GM23248 (cell line): ENCODE data around the gene TMEM89. TPM values are rescaled to one million over a fixed set of nuclear protein-coding genes. Genes with fewer than 3 reads are reported as not detected.

ENCODE experiments used
- DNase-seq: peaks from one replicate; pipeline ENCODE4 v3.0.0-alpha.2; 2015
- H2AFZ ChIP-seq: fragments of 200-600 bp; sonication (generic); 2 replicates; pipeline ENCODE4 v1.6.1; 2016; ENCODE audit warnings: antibody characterized with exemption
- H3F3A ChIP-seq: fragments of 200-600 bp; sonication (generic); 2 replicates; pipeline ENCODE4 v1.6.1; 2016; ENCODE audit warnings: mild to moderate bottlenecking, antibody characterized with exemption, mixed run types; ENCODE audit not compliant: insufficient read depth
- H3K27ac ChIP-seq: fragments of 200-600 bp; sonication (generic); 2 replicates; pipeline ENCODE4 v1.5.1; 2016; ENCODE audit warnings: mild to moderate bottlenecking
- H3K27me3 ChIP-seq: fragments of 200-600 bp; sonication (generic); replicated peaks from 2 replicates; pipeline ENCODE4 v1.6.1; 2016; ENCODE audit warnings: mild to moderate bottlenecking; ENCODE audit not compliant: insufficient read depth
- H3K36me3 ChIP-seq: fragments of 200-600 bp; sonication (generic); 2 replicates; pipeline ENCODE4 v1.6.1; 2016; ENCODE audit warnings: low read depth, mild to moderate bottlenecking
- H3K4me1 ChIP-seq: fragments of 200-600 bp; sonication (generic); 2 replicates; pipeline ENCODE4 v1.6.1; 2016; ENCODE audit warnings: mild to moderate bottlenecking; ENCODE audit not compliant: insufficient read depth
- H3K4me2 ChIP-seq: fragments of 200-600 bp; sonication (generic); one replicate; pipeline ENCODE4 v1.6.1; 2016; ENCODE audit warnings: mild to moderate bottlenecking; ENCODE audit not compliant: unreplicated experiment
- H3K4me3 ChIP-seq: fragments of 200-600 bp; sonication (generic); 2 replicates; pipeline ENCODE4 v1.5.1; 2016; ENCODE audit warnings: mild to moderate bottlenecking
- H3K79me2 ChIP-seq: fragments of 200-600 bp; sonication (generic); 2 replicates; pipeline ENCODE4 v1.6.1; 2016; ENCODE audit warnings: mild to moderate bottlenecking; ENCODE audit not compliant: insufficient read depth
- H3K9ac ChIP-seq: fragments of 200-600 bp; sonication (generic); 2 replicates; pipeline ENCODE4 v1.6.1; 2016; ENCODE audit warnings: mild to moderate bottlenecking
- H3K9me2 ChIP-seq: fragments of 200-600 bp; sonication (generic); 2 replicates; pipeline ENCODE4 v1.6.1; 2016; ENCODE audit warnings: mixed run types, mild to moderate bottlenecking, moderate library complexity; ENCODE audit not compliant: insufficient read depth
- H3K9me3 ChIP-seq: fragments of 200-600 bp; sonication (generic); one replicate; pipeline ENCODE4 v1.6.1; 2017; ENCODE audit warnings: low read depth
- H4K20me1 ChIP-seq: fragments of 200-600 bp; sonication (generic); 2 replicates; pipeline ENCODE4 v1.6.0; 2016; ENCODE audit not compliant: insufficient read depth
- EZH2 ChIP-seq: fragments of 200-600 bp; sonication (generic); IDR thresholded peaks from 2 replicates; pipeline ENCODE4 v1.6.1; 2018; ENCODE audit warnings: antibody characterized with exemption, mild to moderate bottlenecking; ENCODE audit not compliant: insufficient read depth, poor library complexity, severe bottlenecking
- EZH2phosphoT487 ChIP-seq: fragments of 200-600 bp; sonication (generic); IDR thresholded peaks from 2 replicates; pipeline ENCODE4 v1.6.1; 2018; ENCODE audit warnings: antibody characterized with exemption, moderate library complexity, mild to moderate bottlenecking, low read depth; ENCODE audit not compliant: insufficient read depth
- WGBS, 2 experiments: methylation state at CpG; one replicate each; pipeline ENCODE4 v1.1.6; 2015 to 2017; ENCODE audit warnings: low lambda C conversion rate in 2 of 2, low coverage in 1 of 2; ENCODE audit errors: missing lambda C conversion rate in 2 of 2; 5-methylcytosine and 5-hydroxymethylcytosine counted together
- in situ Hi-C: fragments of 300-500 bp; cut with MboI; formaldehyde crosslinking; loops from 2 replicates; pipeline ENCODE4 v1.15.0; 2020
- polyA plus RNA-seq: library from polyadenylated mRNA; unstranded; fragments of >200 nt; fragmentation: Nextera tagmentation; extraction: Ambion mirVana; gene quantifications from 2 replicates; pipeline ENCODE4 v1.2.1, GENCODE V29; 2016
- total RNA-seq: library from RNA; depleted of rRNA; stranded (reverse); fragments of >200 nt; shearing (Covaris generic); gene quantifications from 2 replicates; pipeline ENCODE4 v1.2.3, GENCODE V29; 2014

The TMEM89 gene
- total and polyA plus RNA-seq, 2 experiments from 2014 or later: not detected

DNA sequence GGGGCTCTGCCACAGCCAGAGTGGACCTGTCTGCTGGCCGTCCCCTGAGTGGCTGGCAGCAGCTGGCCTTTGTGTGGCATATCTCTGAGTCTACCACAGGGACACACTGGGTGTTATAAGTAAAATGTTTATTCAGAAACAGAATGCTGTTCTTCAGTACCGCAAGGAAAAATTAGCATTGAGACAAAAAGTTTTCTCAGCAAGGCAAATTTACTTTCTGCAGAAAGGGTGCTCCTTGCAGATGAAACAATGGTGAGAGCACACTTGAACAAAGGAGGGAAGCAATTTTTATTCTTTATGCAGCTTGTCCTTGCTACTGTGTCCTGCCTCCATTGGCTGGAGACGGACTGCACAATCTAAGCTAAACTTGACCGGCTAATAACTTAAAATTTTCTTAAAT, 4.0 kb downstream of the TMEM89 start:
- Histone ChIP-seq H3K4me2 (no peak overlapping the region), H4K20me1 (no peaks in the 10 kb centered on the region), H3K27ac (no peak overlapping the region), H2AFZ (no peak overlapping the region), H3K36me3 (no peaks in the 10 kb centered on the region), H3F3A (peaks cover 19% of the 10 kb centered on the region), H3K4me3 (no peak overlapping the region), H3K79me2 (no peaks in the 10 kb centered on the region), H3K9me3 (no peaks in the 10 kb centered on the region), H3K9me2 (no peaks in the 10 kb centered on the region), H3K9ac (no peak overlapping the region), H3K4me1 (peaks cover 14% of the 10 kb centered on the region), H3K27me3 (no peaks in the 10 kb centered on the region)
- 83% methylated on average over 4 of the region's 4 CpGs for WGBS, 2 experiments
- in situ Hi-C loops: no loop called here
- no peak for TF ChIP-seq EZH2phosphoT487
- no peak for TF ChIP-seq EZH2
- DNase-seq: no peak

DNA sequence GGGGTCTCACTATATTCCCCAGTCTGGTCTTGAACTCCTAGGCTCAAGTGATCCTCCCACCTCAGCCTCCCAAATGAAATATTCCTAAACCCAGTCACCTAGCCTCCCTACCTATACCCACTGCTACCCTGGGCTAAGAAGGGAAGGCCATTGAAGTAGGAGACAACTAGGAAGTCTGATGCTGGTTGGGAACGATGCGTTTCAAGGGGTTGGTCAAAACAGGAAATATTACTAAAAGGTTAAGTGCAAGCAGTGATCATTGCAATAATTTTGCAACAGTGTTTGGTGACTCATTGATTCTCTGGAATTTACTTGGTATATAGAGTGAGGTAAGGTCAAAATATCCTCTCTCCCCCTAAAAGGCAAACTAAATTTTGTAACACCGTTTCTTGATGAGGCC, 7.5 kb downstream of the TMEM89 start:
- Histone ChIP-seq H3K9me2 (no peaks in the 10 kb centered on the region), H3K27ac (peak overlapping the region; percentile 86), H3K4me3 (no peak overlapping the region), H3K9me3 (no peaks in the 10 kb centered on the region), H3K79me2 (peaks cover 4% of the 10 kb centered on the region), H3K27me3 (no peaks in the 10 kb centered on the region), H3K4me2 (no peak overlapping the region), H4K20me1 (no peaks in the 10 kb centered on the region), H3K9ac (peak overlapping the region; percentile 60), H3K36me3 (no peaks in the 10 kb centered on the region), H3K4me1 (peaks cover 14% of the 10 kb centered on the region), H2AFZ (peak overlapping the region; percentile 75), H3F3A (peaks cover 15% of the 10 kb centered on the region)
- in situ Hi-C loops: no loop called here
- no peak for TF ChIP-seq EZH2
- TF ChIP-seq EZH2phosphoT487: no peak
- peak; percentile 85 for DNase-seq
- WGBS, 2 experiments: 8 to 11% methylated on average over 3 of the region's 3 CpGs

DNA sequence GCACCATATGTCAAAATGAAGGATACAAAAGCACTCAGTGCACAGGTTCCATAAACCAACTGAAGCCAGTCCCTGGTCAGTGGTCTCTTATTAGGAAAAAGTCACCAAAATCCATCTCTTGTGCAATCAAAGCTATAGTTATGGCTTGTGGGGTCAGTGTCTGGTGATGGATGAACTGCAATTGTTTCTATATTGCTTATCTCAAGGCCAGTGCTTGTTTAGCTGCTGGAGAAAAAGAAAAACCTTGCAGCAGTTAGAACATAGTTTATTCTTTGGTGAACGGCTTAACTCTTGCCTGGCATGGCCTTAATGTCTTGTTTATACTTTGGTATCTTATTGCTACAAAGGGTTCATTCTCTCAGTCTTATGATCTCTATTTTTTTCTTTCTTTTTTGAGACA, 9.3 kb downstream of the TMEM89 start:
- H2AFZ ChIP-seq: no peak overlapping the region
- no peaks in the 10 kb centered on the region for H3K9me3 ChIP-seq
- no peak for DNase-seq
- no peaks in the 10 kb centered on the region for H3K36me3 ChIP-seq
- H3K4me1 ChIP-seq: peaks cover 21% of the 10 kb centered on the region
- peaks cover 21% of the 10 kb centered on the region for H3K79me2 ChIP-seq
- no peak overlapping the region for H3K9ac ChIP-seq
- no peak for TF ChIP-seq EZH2phosphoT487
- no peak for TF ChIP-seq EZH2
- no peak overlapping the region for H3K4me3 ChIP-seq
- no peaks in the 10 kb centered on the region for H3K9me2 ChIP-seq
- H3K4me2 ChIP-seq: no peak overlapping the region
- H4K20me1 ChIP-seq: no peaks in the 10 kb centered on the region
- H3K27me3 ChIP-seq: no peaks in the 10 kb centered on the region
- WGBS, 2 experiments: 58 to 68% methylated on average over 1 of the region's 1 CpG
- in situ Hi-C loops: no loop called here
- no peak overlapping the region for H3K27ac ChIP-seq
- peaks cover 6% of the 10 kb centered on the region for H3F3A ChIP-seq

GRCh38 chr3:48609088-48610005, 12.2 kb downstream of the TMEM89 start, which contains the start of gene UQCRC1:
TSS of gene UQCRC1 (minus strand) at chr3:48609646. CDS start at chr3:48609620, 26 bp downstream.
- peaks cover 15% of the 10 kb centered on the region for H3K4me1 ChIP-seq
- H3F3A ChIP-seq: peaks cover 6% of the 10 kb centered on the region
- H3K9ac ChIP-seq: peak within 1 kb of the TSS; percentile 88
- TF ChIP-seq EZH2phosphoT487: no peak
- TF ChIP-seq EZH2: no peak
- no peaks in the 10 kb centered on the region for H3K9me2 ChIP-seq
- H2AFZ ChIP-seq: peak within 1 kb of the TSS; percentile 84
- H3K27ac ChIP-seq: peak within 1 kb of the TSS; percentile 32
- H3K9me3 ChIP-seq: no peaks in the 10 kb centered on the region
- WGBS, 2 experiments: 3 to 4% methylated on average over 74 of the region's 86 CpGs
- in situ Hi-C loops: no loop called here
- H3K27me3 ChIP-seq: no peaks in the 10 kb centered on the region
- H3K4me3 ChIP-seq: peak within 1 kb of the TSS; percentile 80
- 0 out of 2 replicates have a peak, but pooled peaks cover 15% of the 10 kb centered on the region for H3K36me3 ChIP-seq
- DNase-seq: peak; percentile 98
- H3K79me2 ChIP-seq: peaks cover 41% of the 10 kb centered on the region
- H3K4me2 ChIP-seq: peak within 1 kb of the TSS; percentile 83
- no peaks in the 10 kb centered on the region for H4K20me1 ChIP-seq
